ENCODE results near the gene FUOM. TPM values are rescaled to one million over a fixed set of nuclear protein-coding genes. Genes with fewer than 3 reads are reported as not detected.

The FUOM gene
- total RNA-seq, 6 donors from 2014 or later: 15.4 to 37.5 (median 26.0) TPM

GRCh38 chr10:133361773-133362441 lies 4.1 kb upstream of the FUOM start:
- H3K27me3 ChIP-seq: peaks cover 0 to 2% (median 0%) of the 10 kb centered on the region in 4 donors
- peaks cover 4 to 13% (median 7%) of the 10 kb centered on the region in 4 donors for H3K4me1 ChIP-seq
- no peaks in the 10 kb centered on the region for H3K9me3 ChIP-seq
- DNase-seq (no peak), ATAC-seq (ENCODE audit: low FRiP score in 2 of 2) (no peak)
- H3K36me3 ChIP-seq: peaks cover 15 to 53% (median 40%) of the 10 kb centered on the region in 4 donors
- no peak overlapping the region for H3K27ac ChIP-seq
- H3K4me3 ChIP-seq: no peak overlapping the region
- TF ChIP-seq EP300 (IDR thresholded peaks at IDR 0.05) (no peak), CTCF (IDR thresholded peaks at IDR 0.05) (no peak), POLR2A (IDR thresholded peaks at IDR 0.05) (no peak), POLR2AphosphoS5 (IDR thresholded peaks at IDR 0.05) (no peak)
- 75 to 80% methylated on average over 18 of the region's 18 CpGs for WGBS, 2 donors

DNA sequence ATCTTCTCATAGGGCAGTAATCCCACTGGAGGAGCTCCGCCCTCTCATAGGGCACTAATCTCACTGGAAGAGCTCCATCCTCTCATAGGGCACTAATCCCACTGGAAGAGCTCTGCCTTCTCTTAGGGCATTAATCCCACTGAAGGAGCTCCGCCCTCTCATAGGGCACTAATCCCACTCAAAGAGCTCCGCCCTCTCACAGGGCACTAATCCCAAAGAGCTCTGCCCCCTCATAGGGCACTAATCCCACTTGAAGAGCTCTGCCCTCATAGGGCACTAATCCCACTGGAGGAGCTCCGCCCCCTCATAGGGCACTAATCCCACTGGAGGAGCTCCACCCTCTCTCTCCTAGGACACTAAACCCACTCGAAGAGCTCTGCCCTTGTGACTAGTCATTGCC lies 3.4 kb upstream of the FUOM start:
- Histone ChIP-seq H3K27ac (no peak overlapping the region), H3K36me3 (peaks cover 9 to 47% (median 33%) of the 10 kb centered on the region in 4 donors), H3K4me3 (no peak overlapping the region), H3K4me1 (peaks cover 11 to 20% (median 13%) of the 10 kb centered on the region in 4 donors), H3K9me3 (no peaks in the 10 kb centered on the region), H3K27me3 (peaks cover 0 to 2% (median 0%) of the 10 kb centered on the region in 4 donors)
- 89 to 90% methylated on average over 4 to 5 of the region's 5 CpGs for WGBS, 2 donors
- TF ChIP-seq EP300 (IDR thresholded peaks at IDR 0.05) (no peak), POLR2AphosphoS5 (IDR thresholded peaks at IDR 0.05) (no peak), POLR2A (IDR thresholded peaks at IDR 0.05) (no peak), CTCF (IDR thresholded peaks at IDR 0.05) (no peak)
- DNase-seq: no peak
- no peak for ATAC-seq (ENCODE audit: low FRiP score in 2 of 2)

GRCh38 chr10:133359972-133360610 lies 2.3 kb upstream of the FUOM start:
- no peaks in the 10 kb centered on the region for H3K9me3 ChIP-seq
- peaks cover 11 to 23% (median 13%) of the 10 kb centered on the region in 4 donors for H3K4me1 ChIP-seq
- H3K27me3 ChIP-seq: peaks cover 0 to 2% (median 0%) of the 10 kb centered on the region in 4 donors
- peaks cover 5 to 35% (median 23%) of the 10 kb centered on the region in 4 donors for H3K36me3 ChIP-seq
- TF ChIP-seq EP300 (IDR thresholded peaks at IDR 0.05): no peak
- DNase-seq: peak in 1 of 2 donors; percentile 70
- H3K27ac ChIP-seq: no peak overlapping the region
- H3K4me3 ChIP-seq: no peak overlapping the region
- WGBS, 2 donors: 81% methylated on average over 17 of the region's 17 CpGs
- ATAC-seq (ENCODE audit: low FRiP score in 2 of 2): no peak

DNA sequence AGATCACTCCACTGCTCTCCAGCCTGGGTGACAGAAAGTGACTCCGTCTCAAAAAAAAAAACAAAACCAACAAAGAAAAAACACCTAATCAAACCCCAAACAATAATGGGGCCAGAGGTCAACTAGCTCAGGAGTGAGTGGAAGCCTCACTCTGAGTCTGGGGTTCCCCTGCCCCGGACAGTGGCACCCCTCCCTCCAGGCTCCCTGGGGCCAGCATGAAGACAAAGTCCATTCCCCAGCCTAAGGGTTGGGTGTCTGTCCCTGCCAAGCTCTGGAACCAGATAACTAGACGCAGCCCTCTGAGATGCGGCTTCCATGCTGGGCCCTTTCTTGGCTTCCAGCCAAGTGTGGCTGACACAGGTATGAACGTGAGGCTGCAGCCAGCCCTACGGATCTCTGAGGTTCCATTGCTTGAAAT lies 1.7 kb upstream of the FUOM start:
- peak in 1 of 2 donors; percentile 3 for DNase-seq
- ATAC-seq (ENCODE audit: low FRiP score in 2 of 2): no peak

More for the DNA sequence above, 1.7 kb upstream of the FUOM start:
- Histone ChIP-seq H3K9me3 (no peaks in the 10 kb centered on the region), H3K4me3 (no peak overlapping the region), H3K4me1 (peaks cover 11 to 23% (median 13%) of the 10 kb centered on the region in 4 donors), H3K36me3 (peaks cover 5 to 30% (median 18%) of the 10 kb centered on the region in 4 donors), H3K27me3 (peaks cover 0 to 2% (median 0%) of the 10 kb centered on the region in 4 donors), H3K27ac (no peak overlapping the region)
- TF ChIP-seq CTCF (IDR thresholded peaks at IDR 0.05): no peak
- TF ChIP-seq POLR2AphosphoS5 (IDR thresholded peaks at IDR 0.05): no peak
- TF ChIP-seq POLR2A (IDR thresholded peaks at IDR 0.05): no peak
- TF ChIP-seq EP300 (IDR thresholded peaks at IDR 0.05): no peak
- WGBS, 2 donors: 49 to 54% methylated on average over 4 to 6 of the region's 6 CpGs

Measured in upper lobe of left lung (tissue), 6 donors.